Measurements from ENCODE around the gene OSER1. TPM values are rescaled to one million over a fixed set of nuclear protein-coding genes. Genes with fewer than 3 reads are reported as not detected.
"Not testable (repeated sequence)": the region's sequence is repeated elsewhere in the genome, so short reads cannot be mapped to it uniquely, and the experiment has no call there.

The OSER1 gene
- polyA plus RNA-seq (ENCODE audit: insufficient read length) = 54.8 TPM
- long read RNA-seq, donor 1, transcript OSER1-201 (4 exons, 1,572 nt) = major isoform, 21 of 21 reads
- long read RNA-seq, donor 1, partial matches to known transcripts = 0 of 21 reads
- long read RNA-seq, donor 1, other reads (novel, unspliced or antisense) = 0 of 21 reads
- long read RNA-seq, donor 2, transcript OSER1-201 (4 exons, 1,572 nt) = major isoform, 21 of 21 reads
- long read RNA-seq, donor 2, partial matches to known transcripts = 0 of 21 reads
- long read RNA-seq, donor 2, other reads (novel, unspliced or antisense) = 0 of 21 reads
- long read RNA-seq, donor 3, transcript OSER1-201 (4 exons, 1,572 nt) = major isoform, 12 of 12 reads
- long read RNA-seq, donor 3, partial matches to known transcripts = 0 of 12 reads
- long read RNA-seq, donor 3, other reads (novel, unspliced or antisense) = 0 of 12 reads
- long read RNA-seq, donor 4, partial matches to known transcripts = 0 of 2 reads
- long read RNA-seq, donor 4, other reads (novel, unspliced or antisense) = 0 of 2 reads
- long read RNA-seq, donor 5, transcript OSER1-201 (4 exons, 1,572 nt) = major isoform, 40 of 40 reads
- long read RNA-seq, donor 5, partial matches to known transcripts = 0 of 40 reads
- long read RNA-seq, donor 5, other reads (novel, unspliced or antisense) = 0 of 40 reads
- long read RNA-seq, donor 6, transcript OSER1-201 (4 exons, 1,572 nt) = major isoform, 19 of 19 reads
- long read RNA-seq, donor 6, partial matches to known transcripts = 0 of 19 reads
- long read RNA-seq, donor 6, other reads (novel, unspliced or antisense) = 0 of 19 reads
- long read RNA-seq, donor 7, transcript OSER1-201 (4 exons, 1,572 nt) = major isoform, 28 of 67 reads
- long read RNA-seq, donor 7, partial matches to known transcripts = 39 of 67 reads
- long read RNA-seq, donor 7, other reads (novel, unspliced or antisense) = 0 of 67 reads
- long read RNA-seq, donor 8, transcript OSER1-201 (4 exons, 1,572 nt) = major isoform, 10 of 15 reads
- long read RNA-seq, donor 8, partial matches to known transcripts = 5 of 15 reads
- long read RNA-seq, donor 8, other reads (novel, unspliced or antisense) = 0 of 15 reads

DNA sequence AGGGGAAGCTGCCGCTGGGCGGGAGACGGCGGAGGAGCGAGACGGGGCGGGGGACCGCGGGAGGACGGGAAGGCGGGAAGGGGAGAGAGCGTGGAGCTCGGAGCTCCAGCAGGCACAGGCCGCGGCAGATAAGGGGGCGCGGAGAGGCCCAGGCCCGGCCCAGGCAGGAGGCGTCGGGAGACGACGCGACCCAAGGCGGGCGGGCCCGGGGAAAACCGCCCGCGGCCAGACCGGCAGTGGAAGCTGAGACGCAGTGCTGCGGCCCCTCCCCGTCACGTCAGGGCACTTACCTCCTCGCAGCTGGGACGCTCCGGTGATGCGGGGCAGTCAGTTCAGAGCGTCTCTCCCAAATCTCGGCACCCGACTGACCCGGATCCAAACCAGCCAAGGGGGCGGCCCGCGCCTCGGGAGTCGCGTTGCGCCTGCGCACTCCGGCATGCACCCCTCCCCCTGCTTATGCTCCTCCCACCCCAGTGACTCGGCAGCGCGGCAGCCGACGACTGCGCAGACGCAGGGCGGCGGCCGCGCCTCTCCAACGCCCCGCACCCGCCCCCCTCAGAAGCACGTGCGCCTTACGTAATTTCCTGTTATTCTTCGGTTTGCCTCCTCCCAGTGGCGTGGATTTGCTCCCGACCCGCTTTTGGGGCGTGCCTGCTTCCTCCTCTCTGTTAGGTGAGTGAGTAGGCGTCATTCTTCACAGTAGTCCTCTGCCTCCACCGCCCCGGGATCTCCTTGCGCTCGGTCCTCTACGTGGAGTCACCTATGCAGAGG is at the start of gene OSER1:
TSS of gene OSER1 (minus strand) at position 366 of the 771 bp plus-strand sequence. CDS start 3,814 bp downstream, outside the sequence.
- DNase-seq = peak; percentile 96

DNA sequence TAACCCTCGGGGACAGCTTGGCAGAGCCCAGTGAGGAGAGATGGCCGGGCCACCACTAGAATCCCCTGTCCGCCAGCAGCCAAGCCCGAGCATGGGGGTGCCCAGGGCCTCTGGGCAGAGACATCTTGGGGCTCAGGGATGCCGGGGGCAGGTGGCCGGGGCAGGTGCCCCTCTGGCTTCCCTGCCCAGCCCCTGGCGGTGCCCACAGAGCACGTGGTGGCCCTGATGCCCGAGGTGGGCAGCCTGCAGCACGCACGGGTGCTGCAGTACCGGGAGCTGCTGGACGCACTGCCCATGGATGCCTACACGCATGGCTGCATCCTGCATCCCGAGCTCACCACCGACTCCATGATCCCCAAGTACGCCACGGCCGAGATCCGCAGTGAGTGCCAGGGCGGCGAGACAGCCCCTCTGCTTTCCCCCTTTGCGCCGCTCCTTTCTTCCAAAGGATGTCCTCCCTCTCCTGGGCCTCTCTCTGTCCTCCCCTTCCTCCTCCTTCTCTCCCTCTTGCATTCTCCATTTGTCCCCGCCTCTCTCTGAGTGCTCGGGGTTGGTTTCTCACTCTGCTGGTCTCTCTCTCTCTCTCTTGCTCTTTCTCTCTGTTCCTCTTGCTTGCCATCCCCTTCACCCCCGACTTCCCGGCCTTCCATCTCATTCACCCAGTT is 47.8 kb upstream of the OSER1 start:
- DNase-seq = no peak

DNA sequence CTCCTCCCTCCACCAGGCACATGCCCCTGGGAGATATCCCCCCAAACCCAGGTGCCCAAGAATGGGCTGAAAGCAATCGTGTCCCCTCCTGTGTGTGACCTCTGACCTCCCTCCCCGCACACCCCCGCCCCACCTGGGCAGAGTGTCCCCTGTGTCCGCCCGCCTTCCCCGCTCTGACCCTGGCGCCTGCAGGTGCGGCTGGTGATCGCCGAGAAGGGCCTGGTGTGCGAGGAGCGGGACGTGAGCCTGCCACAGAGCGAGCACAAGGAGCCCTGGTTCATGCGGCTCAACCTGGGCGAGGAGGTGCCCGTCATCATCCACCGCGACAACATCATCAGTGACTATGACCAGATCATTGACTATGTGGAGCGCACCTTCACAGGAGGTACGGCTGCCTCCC is 46.4 kb upstream of the OSER1 start:
- DNase-seq = no peak

DNA sequence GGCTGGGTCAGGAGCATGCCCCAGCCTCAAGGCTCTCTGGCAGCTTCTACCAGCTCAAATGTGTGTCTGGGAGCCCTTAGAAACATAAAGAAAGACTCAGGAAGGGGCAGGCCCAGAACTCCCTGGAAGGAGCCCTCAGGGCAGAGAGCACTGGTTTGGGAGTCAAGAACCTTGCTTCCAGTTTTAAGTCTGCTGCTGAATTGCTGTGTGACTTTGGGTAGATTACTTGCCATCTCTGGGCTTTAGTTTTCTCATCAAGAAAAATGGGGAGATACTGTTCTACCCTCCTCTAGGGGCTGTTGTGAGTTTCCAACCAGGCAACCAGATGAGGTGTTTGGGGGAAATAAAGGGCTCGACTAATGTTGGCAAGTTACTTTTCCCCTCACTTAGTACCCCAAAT is 45.4 kb upstream of the OSER1 start:
- DNase-seq = no peak

DNA sequence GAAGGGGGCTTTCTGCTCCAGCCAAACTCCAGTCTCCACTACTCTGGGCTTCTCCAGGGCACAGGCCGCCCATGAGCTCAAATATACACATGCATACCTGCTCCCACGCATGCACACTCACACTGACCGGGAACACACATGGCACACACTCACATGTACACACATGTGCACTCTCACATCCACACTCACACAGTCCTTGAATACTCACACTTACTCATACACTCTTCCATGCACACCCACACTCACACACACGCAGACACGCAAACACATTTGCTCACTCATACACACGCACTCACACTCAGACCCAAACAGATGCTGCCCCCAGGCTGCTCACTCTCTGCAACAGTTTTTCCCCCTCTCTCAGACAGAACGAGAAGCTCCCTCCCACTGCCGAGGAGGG is 43.5 kb upstream of the OSER1 start:
- DNase-seq = no peak

DNA sequence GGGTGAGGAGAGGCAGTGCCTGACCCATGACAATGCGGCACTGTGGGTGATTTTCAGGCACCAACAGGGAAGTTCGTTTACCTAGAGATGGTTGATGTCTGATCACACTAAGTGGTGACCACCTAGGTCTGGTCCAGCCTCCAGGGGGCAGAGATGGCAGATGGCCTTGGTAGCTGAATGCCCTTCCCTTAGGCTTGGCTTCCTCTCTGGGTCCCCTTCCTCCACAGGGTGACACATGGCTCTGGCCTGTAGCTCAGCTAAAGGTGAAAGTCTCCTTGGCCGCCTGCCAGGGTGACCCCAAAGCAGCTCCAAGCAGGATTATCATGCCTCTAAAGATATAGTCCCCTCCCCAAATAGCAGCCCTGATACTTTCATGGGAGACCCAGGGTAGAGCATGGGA is 43.0 kb upstream of the OSER1 start:
- no peak for DNase-seq

DNA sequence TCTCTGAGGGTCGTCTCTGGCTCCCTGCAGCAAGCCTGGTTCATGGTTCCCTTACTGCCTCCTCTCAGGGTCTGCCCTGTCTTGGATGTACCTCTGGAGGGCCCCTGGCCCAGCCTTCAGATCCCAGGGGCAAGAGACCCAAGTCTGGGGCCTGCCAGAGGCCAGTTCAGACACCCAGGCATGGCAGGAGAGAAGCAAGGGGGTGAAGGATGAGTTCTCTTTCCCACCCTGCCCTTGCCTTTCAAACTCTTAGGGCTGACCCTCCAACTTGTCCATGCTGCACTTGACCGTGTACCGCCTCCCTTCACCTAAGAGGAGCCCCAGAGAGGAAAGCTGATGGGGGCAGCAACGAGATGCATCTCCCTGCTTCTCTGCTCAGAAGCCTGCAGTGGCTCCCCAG is 40.7 kb upstream of the OSER1 start:
- DNase-seq = no peak

DNA sequence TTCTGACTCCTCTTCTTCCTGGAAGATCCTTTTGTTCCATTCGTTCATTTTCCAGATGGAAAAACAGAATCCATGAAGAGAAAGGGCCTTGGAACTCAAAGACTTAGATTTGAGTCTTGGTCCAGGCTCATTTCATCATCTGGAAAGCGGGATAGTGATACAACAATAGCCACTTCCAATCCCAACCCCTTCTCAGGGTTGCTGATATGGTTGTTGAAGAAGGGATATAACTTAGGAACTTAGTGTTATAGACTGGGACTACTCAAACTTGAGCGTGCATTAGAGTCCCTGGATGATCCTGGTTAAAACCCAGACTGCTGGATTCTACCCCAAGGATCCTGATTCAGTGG is 37.8 kb upstream of the OSER1 start:
- no peak for DNase-seq

DNA sequence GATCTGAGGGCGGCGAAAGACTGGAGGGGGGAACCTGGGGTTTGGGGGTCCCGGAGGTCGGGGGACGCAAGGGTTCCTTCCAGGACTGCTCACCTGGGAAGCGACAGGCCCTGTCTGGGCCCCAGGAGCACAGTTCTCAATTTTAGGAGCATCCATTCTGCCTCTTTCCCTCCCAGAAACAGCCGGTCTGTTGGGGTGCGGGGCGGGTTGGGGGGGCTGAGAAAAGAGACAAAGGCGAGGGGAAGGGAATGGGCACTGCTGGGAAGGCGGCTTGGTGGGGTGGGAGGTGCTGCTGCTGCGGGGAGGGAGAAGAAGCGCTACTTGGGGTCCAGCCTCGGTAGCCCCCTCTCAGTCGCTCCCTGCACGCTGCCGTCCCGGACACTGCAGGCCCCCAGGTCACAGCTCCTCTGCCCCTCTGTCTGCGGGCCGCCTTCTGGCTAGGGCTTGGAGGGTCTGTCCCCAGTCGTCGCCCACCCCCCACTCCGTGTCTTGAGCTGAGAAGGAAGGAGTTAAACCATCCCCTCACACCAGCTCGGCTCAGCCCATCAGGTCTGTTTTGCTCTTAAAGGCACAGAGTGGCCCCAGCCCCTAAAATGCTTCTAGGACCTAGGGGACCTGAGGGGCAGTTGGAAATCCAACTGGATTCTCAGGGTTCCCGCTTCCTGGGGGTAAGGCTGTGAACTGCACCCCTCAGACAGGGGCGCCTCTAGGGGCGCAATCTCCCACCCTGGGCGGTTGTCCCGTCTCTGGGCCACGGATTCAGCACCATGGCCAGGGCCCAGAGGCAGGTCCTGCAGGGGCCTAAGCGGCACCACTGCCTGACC is 37.2 kb upstream of the OSER1 start:
- peak; percentile 64 for DNase-seq

DNA sequence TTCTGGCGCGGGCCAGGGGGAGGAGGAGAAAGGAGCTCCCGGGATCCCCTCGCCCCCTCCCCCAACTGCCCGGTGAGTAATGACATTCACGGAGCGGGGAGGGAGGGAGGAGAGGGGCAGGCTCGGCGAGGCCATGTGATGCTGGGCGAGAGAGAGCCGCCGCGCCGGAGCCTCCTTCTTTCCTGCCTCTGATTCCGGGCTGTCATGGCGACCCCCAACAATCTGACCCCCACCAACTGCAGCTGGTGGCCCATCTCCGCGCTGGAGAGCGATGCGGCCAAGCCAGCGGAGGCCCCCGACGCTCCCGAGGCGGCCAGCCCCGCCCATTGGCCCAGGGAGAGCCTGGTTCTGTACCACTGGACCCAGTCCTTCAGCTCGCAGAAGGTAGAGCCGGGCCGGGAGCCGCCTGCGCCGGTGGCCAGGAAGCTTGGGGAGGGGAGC is 36.6 kb upstream of the OSER1 start, which contains the start of gene GDAP1L1:
TSS of gene GDAP1L1 (plus strand) at position 178 of the 441 bp plus-strand sequence. CDS start at position 205, 27 bp downstream.
- DNase-seq = peak; percentile 17

DNA sequence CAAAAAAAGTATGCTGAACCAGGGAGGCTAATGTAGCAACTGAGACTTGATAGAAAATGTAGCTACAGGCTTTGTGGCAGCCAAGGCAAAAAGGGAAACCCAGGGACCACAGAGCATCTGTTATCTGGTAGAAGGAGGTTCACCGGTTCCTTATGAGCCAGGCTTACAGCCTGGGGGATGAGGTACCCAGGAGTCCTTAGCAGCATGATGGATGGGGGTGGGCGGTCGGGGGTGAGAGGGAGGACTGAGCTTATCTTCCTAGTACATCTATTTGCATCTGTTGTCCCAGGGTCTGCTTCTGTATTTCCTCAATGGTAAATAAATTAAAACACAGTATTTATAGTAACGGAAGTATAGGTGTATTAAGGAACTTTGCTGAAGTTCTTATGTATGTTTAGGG is 35.4 kb upstream of the OSER1 start:
- no peak for DNase-seq

DNA sequence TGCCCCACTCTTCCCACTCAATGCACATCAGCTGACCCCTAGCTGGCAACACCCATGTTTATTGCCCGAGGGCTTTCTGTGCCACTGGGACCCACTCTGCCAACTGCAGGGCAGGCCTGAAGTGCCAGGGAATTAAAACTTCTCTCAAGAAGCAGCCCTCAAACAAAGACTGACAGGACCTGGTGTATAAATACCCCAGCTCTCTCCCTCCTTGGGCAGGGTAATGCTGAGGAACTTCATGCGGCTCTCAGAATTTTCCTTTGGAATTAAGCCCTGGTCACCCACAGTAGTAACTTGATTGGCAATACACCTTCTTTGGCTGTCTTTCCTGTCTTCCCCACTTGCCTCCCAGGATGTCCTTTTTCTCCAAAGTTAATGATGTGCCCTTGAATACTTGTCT is 31.2 kb upstream of the OSER1 start:
- DNase-seq = no peak

DNA sequence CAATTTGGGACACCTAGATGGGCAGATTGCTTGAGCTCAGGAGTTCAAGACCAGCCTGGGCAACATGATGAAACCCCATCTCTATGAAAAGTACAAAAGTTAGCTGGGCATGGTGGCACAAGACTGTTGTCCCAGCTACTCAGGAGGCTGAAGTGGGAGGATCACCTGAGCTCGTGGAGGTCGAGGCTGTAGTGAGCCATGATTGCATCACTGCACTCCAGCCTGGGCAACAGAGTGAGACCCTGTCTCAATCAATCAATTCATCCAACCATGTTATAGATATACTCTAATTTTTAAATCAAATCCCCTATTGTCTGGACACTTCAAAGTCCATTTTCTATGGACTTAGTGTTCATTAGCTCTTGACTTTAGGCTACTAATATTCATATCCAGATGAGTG is 26.3 kb upstream of the OSER1 start:
- DNase-seq = not testable (repeated sequence)

DNA sequence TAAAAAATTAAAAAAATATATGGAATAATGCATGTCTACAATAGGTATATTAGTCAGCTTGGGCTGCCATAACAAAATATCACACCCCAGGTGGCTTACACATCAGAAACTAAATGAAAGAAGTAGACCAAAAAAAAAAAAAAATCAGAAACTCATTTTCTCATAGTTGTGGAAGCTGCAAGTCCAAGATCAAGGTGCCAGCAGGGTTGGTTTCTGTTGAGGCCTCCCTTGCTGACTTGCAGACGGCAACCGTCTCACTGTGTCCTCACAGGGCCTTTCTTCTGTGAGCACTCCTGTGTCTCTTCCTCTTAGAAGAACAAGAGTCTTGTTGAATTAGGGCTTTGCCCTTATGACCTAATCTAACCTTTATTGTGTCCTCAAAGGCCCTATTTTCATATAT is 25.1 kb upstream of the OSER1 start:
- DNase-seq = no peak

DNA sequence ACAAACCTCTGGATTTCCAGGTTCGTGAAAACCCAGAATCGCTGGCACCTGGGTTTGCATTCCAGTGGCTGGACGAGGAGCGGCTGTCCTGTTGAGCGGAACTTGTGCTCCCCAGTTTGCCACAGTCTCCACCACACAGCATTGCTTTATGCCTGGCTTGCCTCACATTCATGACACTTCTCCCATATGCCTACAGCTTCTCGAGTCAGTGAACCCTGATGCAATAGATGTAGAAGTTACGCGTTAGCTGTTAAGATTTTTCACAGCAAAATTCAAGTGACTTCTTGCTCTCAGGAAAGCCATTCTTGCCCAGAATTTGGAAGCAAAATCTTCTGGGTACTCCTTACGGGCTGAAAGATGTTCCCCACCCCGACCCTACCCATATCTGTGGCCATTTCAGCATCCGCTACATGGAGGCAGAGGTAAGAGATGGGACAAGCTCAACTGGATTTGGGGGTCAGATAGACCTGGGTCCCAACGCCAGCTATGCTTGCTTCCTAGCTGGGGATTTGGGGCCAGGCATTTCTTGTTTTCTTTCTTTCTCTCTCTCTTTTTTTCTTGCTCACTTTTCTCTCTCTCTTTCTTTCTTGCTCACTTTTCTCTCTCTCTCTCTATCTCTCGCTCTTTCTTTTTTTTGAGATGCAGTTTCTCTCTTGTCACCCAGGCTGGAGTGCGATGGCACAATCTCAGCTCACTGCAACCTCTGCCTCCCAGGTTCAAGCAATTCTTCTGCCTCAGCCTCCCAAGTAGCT is 24.2 kb upstream of the OSER1 start:
- no peak for DNase-seq

DNA sequence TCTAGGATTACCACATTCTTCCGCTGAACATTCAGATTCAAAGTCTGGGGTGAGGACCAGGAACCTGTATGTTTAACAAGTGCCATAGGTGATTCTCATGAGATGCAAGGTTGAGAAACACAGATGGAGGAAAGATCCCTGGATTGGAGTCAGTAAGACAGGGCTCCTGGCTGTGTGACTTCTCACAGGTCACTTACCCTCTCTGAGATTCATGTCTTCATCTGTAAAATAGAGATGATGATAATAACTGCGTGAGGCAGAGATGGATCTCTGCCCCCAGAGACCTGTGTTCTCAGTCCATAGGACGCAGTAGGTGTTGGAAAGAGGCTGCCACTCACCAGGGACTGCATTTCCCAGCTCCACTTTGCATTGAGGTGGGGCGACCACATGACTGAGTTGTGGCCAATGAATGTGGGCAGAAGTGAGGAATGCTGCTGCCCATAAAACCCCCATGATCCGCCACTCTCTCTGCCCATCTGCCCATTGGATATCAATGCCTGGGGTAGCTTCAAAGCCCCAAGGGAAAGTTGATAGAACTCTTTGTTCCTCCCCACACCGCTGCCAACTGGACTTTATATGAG is 23.0 kb upstream of the OSER1 start:
- DNase-seq = no peak

DNA sequence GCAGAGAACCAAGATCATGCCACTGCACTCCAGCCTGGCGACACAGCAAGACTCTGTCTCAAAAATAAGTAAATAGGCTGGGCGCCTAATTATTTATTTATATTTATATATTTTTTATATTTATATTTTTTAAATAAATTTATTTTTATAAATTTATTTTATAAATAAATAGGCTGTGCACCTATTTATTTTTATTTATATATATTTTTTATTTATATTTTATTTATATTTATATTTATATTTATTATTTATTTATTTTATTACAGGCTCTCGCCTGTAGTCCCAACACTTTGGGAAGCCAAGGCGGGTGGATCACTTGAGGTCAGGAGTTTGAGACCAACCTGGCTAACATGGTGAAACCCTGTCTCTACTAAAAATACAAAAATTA is 21.9 kb upstream of the OSER1 start:
- not testable (repeated sequence) for DNase-seq

DNA sequence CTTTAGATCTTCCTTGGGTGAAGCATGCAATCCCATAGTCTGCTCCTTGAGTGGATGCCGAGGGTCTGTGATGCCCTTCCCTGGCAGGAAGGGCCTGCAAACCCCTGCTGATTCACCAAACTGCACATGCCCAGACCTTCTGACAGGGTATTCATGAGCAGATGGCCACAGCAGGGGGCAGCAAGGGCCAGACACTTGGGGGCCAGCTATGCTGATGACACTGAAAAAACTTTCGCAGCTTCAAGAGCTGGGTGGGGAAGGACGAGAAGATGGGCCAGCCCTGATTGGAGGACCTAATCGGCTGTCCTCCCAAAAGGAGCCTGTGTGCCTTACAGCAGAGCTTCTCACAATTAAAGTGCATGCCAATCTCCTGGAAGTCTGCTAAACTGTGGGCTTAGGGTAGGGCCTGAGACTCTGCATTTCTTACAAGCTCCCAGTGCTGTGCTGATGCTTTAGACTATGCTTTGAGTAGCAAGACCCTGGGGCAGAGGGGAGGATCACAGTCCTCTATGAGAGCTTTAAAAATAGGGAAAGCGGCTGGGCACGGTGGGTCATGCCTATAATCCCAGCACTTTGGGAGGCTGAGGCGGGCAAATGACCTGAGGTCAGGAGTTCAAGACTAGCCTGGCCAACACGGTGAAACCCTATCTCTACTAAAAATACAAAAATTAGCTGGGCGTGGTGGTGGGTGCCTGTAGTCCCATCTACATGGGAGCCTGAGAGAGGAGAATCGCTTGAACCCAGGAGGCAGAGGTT is 21.3 kb upstream of the OSER1 start:
- DNase-seq = no peak

DNA sequence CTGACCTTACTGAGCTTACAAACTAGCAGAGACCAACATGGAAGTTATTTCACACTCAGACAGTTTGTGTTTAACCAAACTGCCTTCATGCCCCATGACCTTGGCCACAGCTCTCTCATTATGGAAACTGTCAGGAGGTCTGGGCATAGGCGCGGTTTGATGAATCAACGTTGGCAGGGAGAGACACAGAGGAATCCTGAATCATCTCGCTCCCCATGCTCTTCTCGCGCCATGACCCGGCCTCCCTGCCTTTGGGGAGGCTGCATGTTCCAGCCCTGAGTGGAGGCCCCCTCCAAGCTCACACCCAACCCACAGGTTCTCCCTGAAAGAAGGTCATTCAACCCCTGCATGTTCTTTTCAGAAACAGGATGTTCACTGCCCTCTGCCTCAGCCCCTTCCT is 20.6 kb upstream of the OSER1 start:
- DNase-seq = no peak

Data from left kidney (tissue), 8 donors.